Fibroblast of lung (primary cell): ENCODE results near the gene MSI2. TPM values are rescaled to one million over a fixed set of nuclear protein-coding genes. Genes with fewer than 3 reads are reported as not detected.

Experiments used
- DNase-seq, 2 donors: peaks; one replicate each; pipeline versions ENCODE4 v3.0.0 to v3.0.0-alpha.2; 2010; ENCODE audit warnings: low read depth in 2 of 2
- H2AFZ ChIP-seq: 2 replicates; pipeline ENCODE4 v1.5.1; 2012; ENCODE audit warnings: low read length, control low read depth, inconsistent platforms
- H3K27ac ChIP-seq: 2 replicates; pipeline ENCODE4 v1.5.1; 2011; ENCODE audit warnings: low read length, control low read depth; ENCODE audit not compliant: insufficient read depth
- H3K27me3 ChIP-seq: 2 replicates; pipeline ENCODE4 v1.5.1; 2011; ENCODE audit warnings: mild to moderate bottlenecking, low read length; ENCODE audit not compliant: control insufficient read depth, insufficient read depth
- H3K36me3 ChIP-seq: 2 replicates; pipeline ENCODE4 v1.5.1; 2011; ENCODE audit warnings: low read length; ENCODE audit not compliant: control insufficient read depth, insufficient read depth
- H3K4me1 ChIP-seq: 2 replicates; pipeline ENCODE4 v1.5.1; 2011; ENCODE audit warnings: low read length; ENCODE audit not compliant: control insufficient read depth, insufficient read depth; ENCODE audit errors: extremely low read depth
- H3K4me2 ChIP-seq: 2 replicates; pipeline ENCODE4 v1.5.1; 2011; ENCODE audit warnings: low read length, control low read depth; ENCODE audit not compliant: insufficient read depth; ENCODE audit errors: extremely low read depth
- H3K4me3 ChIP-seq, 4 experiments: fragments of 200-600 bp in 1 of 4; sonication (generic) in 1 of 4; replicated peaks in 1 of 4; 2 replicates each; pipeline ENCODE4 v1.5.1; 2011 to 2016; ENCODE audit warnings: low read length in 4 of 4, low read depth in 3 of 4, mild to moderate bottlenecking in 3 of 4, control low read depth in 2 of 4, inconsistent platforms in 1 of 4, mixed read lengths in 1 of 4; ENCODE audit not compliant: insufficient read depth in 1 of 4; ENCODE audit errors: control extremely low read depth in 1 of 4
- H3K79me2 ChIP-seq: 2 replicates; pipeline ENCODE4 v1.5.1; 2012; ENCODE audit warnings: mild to moderate bottlenecking, low read length, inconsistent platforms; ENCODE audit not compliant: control insufficient read depth, insufficient read depth
- H3K9ac ChIP-seq: 2 replicates; pipeline ENCODE4 v1.5.1; 2011; ENCODE audit warnings: mild to moderate bottlenecking, low read length, control low read depth; ENCODE audit not compliant: insufficient read depth
- H3K9me3 ChIP-seq: 2 replicates; pipeline ENCODE4 v1.5.1; 2012; ENCODE audit warnings: low read depth, low read length; ENCODE audit not compliant: control insufficient read depth, insufficient read depth
- H4K20me1 ChIP-seq: 2 replicates; pipeline ENCODE4 v1.5.1; 2011; ENCODE audit warnings: low read length; ENCODE audit not compliant: control insufficient read depth, insufficient read depth; ENCODE audit errors: extremely low read depth
- CTCF ChIP-seq, 2 donors: IDR thresholded peaks in 1 of 2; conservative IDR thresholded peaks in 1 of 2; 1 replicate in 1 of 2; 2 replicates in 1 of 2; pipeline ENCODE4 v1.5.1; 2011 to 2012; ENCODE audit warnings: low read length in 2 of 2, control low read depth in 1 of 2, inconsistent platforms in 1 of 2, low read depth in 1 of 2, mild to moderate bottlenecking in 1 of 2
- EZH2 ChIP-seq: IDR thresholded peaks from 2 replicates; pipeline ENCODE4 v1.5.1; 2012; ENCODE audit warnings: low read length, control low read depth, mild to moderate bottlenecking; ENCODE audit errors: missing control alignments
- polyA plus RNA-seq, 2 donors: library from polyadenylated mRNA; depleted of rRNA in 1 of 2; stranded (reverse) in 1 of 2; unstranded in 1 of 2; fragments of >200 nt; gene quantifications; 2 replicates each; pipeline ENCODE4 v1.2.1, GENCODE V29; 2011 to 2012; ENCODE audit warnings: missing spikeins in 1 of 2
- total RNA-seq: library from RNA; depleted of rRNA; stranded (reverse); fragments of >200 nt; gene quantifications from 2 replicates; pipeline ENCODE4 v1.2.1, GENCODE V29; 2014

MSI2 gene
- total and polyA plus RNA-seq, 2 donors (not counting 1 experiment from before 2014, with no cell fraction given), result 6.8 to 14.2 TPM

GRCh38 chr17:57454729-57455062 lies 198.4 kb downstream of the MSI2 start:
- Histone ChIP-seq H3K4me3 (no peak overlapping the region), H3K4me2 (no peak overlapping the region), H3K9me3 (no peaks in the 10 kb centered on the region), H3K27ac (no peak overlapping the region), H3K9ac (no peak overlapping the region), H4K20me1 (no peaks in the 10 kb centered on the region), H3K27me3 (no peaks in the 10 kb centered on the region), H3K79me2 (no peaks in the 10 kb centered on the region), H2AFZ (no peak overlapping the region), H3K4me1 (no peaks in the 10 kb centered on the region), H3K36me3 (no peaks in the 10 kb centered on the region)
- no peak for DNase-seq
- TF ChIP-seq EZH2 (no peak), CTCF (conservative IDR thresholded peaks at IDR 0.05 in 1 of 2, IDR thresholded peaks at IDR 0.05 in 1 of 2; ENCODE audit: low read depth in 1 of 2, low read length in 2 of 2) (no peak)

- DNase-seq, result peak; percentile 26 to 96
Measured at GRCh38 chr17:57455063-57455914, 199.0 kb downstream of the MSI2 start.

GRCh38 chr17:57456622-57457021 lies 200.3 kb downstream of the MSI2 start:
- Histone ChIP-seq H3K9me3 (no peaks in the 10 kb centered on the region), H3K79me2 (no peaks in the 10 kb centered on the region), H3K4me3 (no peak overlapping the region), H3K9ac (no peak overlapping the region), H3K4me1 (no peaks in the 10 kb centered on the region), H2AFZ (no peak overlapping the region), H3K27ac (no peak overlapping the region), H3K4me2 (no peak overlapping the region), H3K27me3 (no peaks in the 10 kb centered on the region), H3K36me3 (no peaks in the 10 kb centered on the region), H4K20me1 (no peaks in the 10 kb centered on the region)
- no peak for TF ChIP-seq EZH2
- peak; percentile 52 to 77 for DNase-seq

More at GRCh38 chr17:57455063-57455914, 199.0 kb downstream of the MSI2 start:
- H3K27me3 ChIP-seq, result no peaks in the 10 kb centered on the region
- no peaks in the 10 kb centered on the region for H4K20me1 ChIP-seq
- H3K4me3 ChIP-seq, result no peak overlapping the region
- H3K9ac ChIP-seq, result no peak overlapping the region
- no peaks in the 10 kb centered on the region for H3K79me2 ChIP-seq
- no peaks in the 10 kb centered on the region for H3K36me3 ChIP-seq
- TF ChIP-seq CTCF (conservative IDR thresholded peaks at IDR 0.05 in 1 of 2, IDR thresholded peaks at IDR 0.05 in 1 of 2; ENCODE audit: low read depth in 1 of 2, low read length in 2 of 2) (no peak), EZH2 (no peak)
- H3K27ac ChIP-seq, result no peak overlapping the region
- no peaks in the 10 kb centered on the region for H3K9me3 ChIP-seq
- H3K4me1 ChIP-seq, result no peaks in the 10 kb centered on the region
- H3K4me2 ChIP-seq, result no peak overlapping the region
- no peak overlapping the region for H2AFZ ChIP-seq
